Nephron progenitor cell (in vitro differentiated cells): Measurements from ENCODE around the gene C1QTNF3.

Experiments
- DNase-seq: peaks from one replicate; pipeline ENCODE4 v3.0.0; 2021
- H3K27ac Mint-ChIP-seq: 2 replicates; pipeline ENCODE4 v1.8.0; 2021; ENCODE audit warnings: mild to moderate bottlenecking, moderate library complexity, mixed read lengths
- H3K27me3 Mint-ChIP-seq: 2 replicates; pipeline ENCODE4 v1.8.0; 2021; ENCODE audit warnings: mild to moderate bottlenecking, low read depth, mixed read lengths; ENCODE audit not compliant: poor library complexity
- H3K36me3 Mint-ChIP-seq: 2 replicates; pipeline ENCODE4 v1.8.0; 2021; ENCODE audit warnings: low read depth, mixed read lengths
- H3K4me1 Mint-ChIP-seq: 2 replicates; pipeline ENCODE4 v1.8.0; 2021; ENCODE audit warnings: mixed read lengths
- H3K4me3 Mint-ChIP-seq: 2 replicates; pipeline ENCODE4 v1.8.0; 2021; ENCODE audit warnings: mild to moderate bottlenecking, moderate library complexity, mixed read lengths
- H3K9me3 Mint-ChIP-seq: 2 replicates; pipeline ENCODE4 v1.8.0; 2021; ENCODE audit warnings: mild to moderate bottlenecking, moderate library complexity, mixed read lengths
- TF ChIP-seq, protein P1 (sequence below): fragments of 200-600 bp; sonication (generic); IDR thresholded peaks from 2 replicates; pipeline ENCODE4 v1.5.0; 2021; ENCODE audit warnings: antibody characterized with exemption

Gene C1QTNF3

DNA sequence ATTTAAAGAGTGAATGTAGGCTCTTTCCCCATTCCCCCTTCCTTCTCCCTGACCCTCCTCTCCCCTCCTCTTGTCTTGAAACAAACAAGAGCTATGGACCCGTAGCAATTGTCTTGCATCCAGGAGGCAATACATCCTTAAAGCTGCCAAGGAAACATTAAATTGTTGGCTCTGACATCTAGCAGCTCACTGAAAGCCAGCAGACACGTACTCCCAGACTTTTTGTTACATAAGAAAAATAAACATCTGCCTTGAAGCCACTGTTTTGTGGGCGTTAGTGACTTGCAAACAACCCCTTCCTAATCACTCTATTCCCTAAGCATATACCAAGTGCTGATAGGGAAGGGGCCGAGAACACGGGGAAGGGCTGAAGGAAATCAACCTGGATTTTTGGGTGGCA is 67.2 kb downstream of the C1QTNF3 start:
- no peaks in the 10 kb centered on the region for H3K9me3 Mint-ChIP-seq

GRCh38 chr5:33973271-33973670 is 69.7 kb downstream of the C1QTNF3 start:
- H3K36me3 Mint-ChIP-seq: no peaks in the 10 kb centered on the region
- peaks cover 5% of the 10 kb centered on the region for H3K27me3 Mint-ChIP-seq
- H3K9me3 Mint-ChIP-seq: no peaks in the 10 kb centered on the region
- no peak overlapping the region for H3K27ac Mint-ChIP-seq
- TF ChIP-seq, protein P1, sequence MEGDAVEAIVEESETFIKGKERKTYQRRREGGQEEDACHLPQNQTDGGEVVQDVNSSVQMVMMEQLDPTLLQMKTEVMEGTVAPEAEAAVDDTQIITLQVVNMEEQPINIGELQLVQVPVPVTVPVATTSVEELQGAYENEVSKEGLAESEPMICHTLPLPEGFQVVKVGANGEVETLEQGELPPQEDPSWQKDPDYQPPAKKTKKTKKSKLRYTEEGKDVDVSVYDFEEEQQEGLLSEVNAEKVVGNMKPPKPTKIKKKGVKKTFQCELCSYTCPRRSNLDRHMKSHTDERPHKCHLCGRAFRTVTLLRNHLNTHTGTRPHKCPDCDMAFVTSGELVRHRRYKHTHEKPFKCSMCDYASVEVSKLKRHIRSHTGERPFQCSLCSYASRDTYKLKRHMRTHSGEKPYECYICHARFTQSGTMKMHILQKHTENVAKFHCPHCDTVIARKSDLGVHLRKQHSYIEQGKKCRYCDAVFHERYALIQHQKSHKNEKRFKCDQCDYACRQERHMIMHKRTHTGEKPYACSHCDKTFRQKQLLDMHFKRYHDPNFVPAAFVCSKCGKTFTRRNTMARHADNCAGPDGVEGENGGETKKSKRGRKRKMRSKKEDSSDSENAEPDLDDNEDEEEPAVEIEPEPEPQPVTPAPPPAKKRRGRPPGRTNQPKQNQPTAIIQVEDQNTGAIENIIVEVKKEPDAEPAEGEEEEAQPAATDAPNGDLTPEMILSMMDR: no peak
- no peak overlapping the region for H3K4me3 Mint-ChIP-seq
- peaks cover 26% of the 10 kb centered on the region for H3K4me1 Mint-ChIP-seq
- DNase-seq: no peak

More for the DNA sequence above, 67.2 kb downstream of the C1QTNF3 start:
- H3K27me3 Mint-ChIP-seq: peaks cover 3% of the 10 kb centered on the region
- no peak for DNase-seq
- no peaks in the 10 kb centered on the region for H3K36me3 Mint-ChIP-seq
- TF ChIP-seq, protein P1: no peak
- peaks cover 26% of the 10 kb centered on the region for H3K4me1 Mint-ChIP-seq
- H3K27ac Mint-ChIP-seq: peak overlapping the region; percentile 20
- no peak overlapping the region for H3K4me3 Mint-ChIP-seq

DNA sequence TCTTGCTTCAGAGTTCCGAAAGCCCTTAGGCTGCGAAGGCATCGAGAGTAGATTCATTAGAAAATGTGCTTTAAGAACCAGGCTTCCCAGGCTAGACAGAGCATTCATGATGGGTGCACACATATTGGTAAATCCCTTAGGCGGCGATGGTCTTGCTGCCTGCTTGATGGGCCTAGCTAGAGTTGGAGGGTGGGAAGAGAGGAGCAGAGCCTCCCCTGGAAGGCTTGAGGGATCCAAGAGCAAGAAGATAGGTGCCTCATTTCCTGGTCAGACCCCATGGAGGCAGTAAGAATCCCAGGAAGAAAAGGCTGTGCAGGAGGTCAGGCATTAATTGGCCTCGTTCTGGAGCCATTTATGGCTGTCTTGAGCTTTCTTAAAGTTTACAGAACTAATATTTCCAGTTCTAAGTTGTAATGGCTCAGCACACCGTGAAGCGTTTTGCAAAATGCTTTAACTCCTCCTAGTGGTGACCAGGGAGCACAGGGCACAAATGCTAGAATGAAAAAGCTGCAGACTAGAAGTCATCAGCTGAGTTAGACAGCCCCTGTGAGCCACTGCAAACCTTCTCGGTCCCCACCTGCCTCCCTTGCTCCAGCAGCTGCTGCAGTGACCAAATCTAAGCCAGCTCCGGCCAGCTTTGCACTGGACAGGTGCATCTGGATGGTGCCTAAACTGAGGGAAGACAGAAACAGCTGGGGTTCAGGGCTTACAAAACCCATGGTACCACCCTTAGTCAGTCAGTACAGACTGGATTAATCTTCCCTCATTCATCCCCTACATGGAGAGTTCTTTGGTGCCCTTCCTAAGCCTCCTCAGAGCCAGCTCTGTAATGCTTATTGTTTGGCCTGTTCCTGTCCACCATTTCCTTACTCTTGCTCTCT is 73.2 kb downstream of the C1QTNF3 start:
- Mint-ChIP-seq H3K27ac (peak overlapping the region; percentile 54), H3K27me3 (peaks cover 3% of the 10 kb centered on the region), H3K4me1 (peaks cover 5% of the 10 kb centered on the region), H3K9me3 (no peaks in the 10 kb centered on the region), H3K36me3 (no peaks in the 10 kb centered on the region), H3K4me3 (no peak overlapping the region)
- DNase-seq: peak; percentile 24
- TF ChIP-seq, protein P1: peak; percentile 66

DNA sequence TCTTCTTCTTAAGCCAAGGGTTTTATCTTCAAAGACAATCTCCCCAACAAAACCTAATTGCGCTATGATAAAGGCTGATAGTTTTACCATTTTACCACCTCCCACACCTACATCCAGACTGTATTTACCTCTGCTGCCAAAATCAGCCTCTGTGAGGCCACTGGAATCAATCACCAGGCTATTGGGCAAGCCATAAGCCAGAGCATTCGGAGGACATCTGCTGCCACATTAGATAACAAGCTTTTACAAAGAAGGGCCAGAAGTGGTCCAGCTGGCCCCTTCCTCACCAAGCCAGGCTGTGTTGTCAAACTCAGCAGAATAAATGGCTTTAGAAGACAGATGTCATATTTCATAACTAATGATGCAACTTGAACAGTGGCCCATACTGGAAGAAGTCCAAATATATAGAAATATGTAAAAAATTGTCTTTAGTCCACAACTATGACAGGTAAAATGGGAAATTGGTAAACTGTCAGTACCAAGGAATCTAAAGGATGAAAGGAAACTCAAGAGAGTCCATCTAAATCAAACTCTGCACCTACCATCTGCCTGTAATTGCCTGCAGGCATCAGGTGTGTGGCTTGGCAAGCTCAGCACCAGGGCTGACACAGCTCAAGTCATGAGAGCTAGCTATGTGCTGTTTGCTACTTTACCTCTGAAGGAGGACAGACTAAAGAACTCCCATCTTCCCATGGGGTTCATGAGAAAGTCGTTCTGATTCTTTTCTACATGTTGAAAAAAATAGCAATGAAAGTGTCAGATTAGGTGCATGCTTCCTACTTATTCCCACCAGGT is 74.6 kb downstream of the C1QTNF3 start:
- no peak overlapping the region for H3K4me3 Mint-ChIP-seq
- no peak overlapping the region for H3K27ac Mint-ChIP-seq
- H3K9me3 Mint-ChIP-seq: no peaks in the 10 kb centered on the region
- no peaks in the 10 kb centered on the region for H3K36me3 Mint-ChIP-seq
- no peaks in the 10 kb centered on the region for H3K4me1 Mint-ChIP-seq
- TF ChIP-seq, protein P1: no peak
- no peak for DNase-seq
- peaks cover 3% of the 10 kb centered on the region for H3K27me3 Mint-ChIP-seq
